Muscle of arm (tissue), 14 donors: ENCODE results near the gene DYNC2LI1. TPM values are rescaled to one million over a fixed set of nuclear protein-coding genes. Genes with fewer than 3 reads are reported as not detected.
"Not testable (repeated sequence)": the region's sequence is repeated elsewhere in the genome, so short reads cannot be mapped to it uniquely, and the experiment has no call there.

Source experiments
- DNase-seq: peaks from one replicate; pipeline ENCODE4 v3.0.0-alpha.2; 2013
- long read RNA-seq, 11 donors: transcript quantifications; one replicate each; lab custom pipeline, GENCODE V29; 2026
- polyA plus RNA-seq, 12 donors: library from polyadenylated mRNA; unstranded; fragments of 120-200 nt; gene quantifications; one replicate each; pipeline ENCODE4 v1.2.1, GENCODE V29; 2013; ENCODE audit not compliant: insufficient read length in 12 of 12

Gene DYNC2LI1
- polyA plus RNA-seq: 10 to 100 TPM in 11 of 12 donors, not detected in 1; 12.4 to 49.2 (median 22.3) TPM
- long read RNA-seq, donor 1, partial matches to known transcripts: 0 of 8 reads
- long read RNA-seq, donor 1, other reads (novel, unspliced or antisense): 0 of 8 reads
- long read RNA-seq, donor 2, partial matches to known transcripts: 0 of 5 reads
- long read RNA-seq, donor 2, other reads (novel, unspliced or antisense): 0 of 5 reads
- long read RNA-seq, donor 3, partial matches to known transcripts: 0 of 3 reads
- long read RNA-seq, donor 3, other reads (novel, unspliced or antisense): 0 of 3 reads
- long read RNA-seq, donor 4: 0 reads
- long read RNA-seq, donor 5, partial matches to known transcripts: 0 of 9 reads
- long read RNA-seq, donor 5, other reads (novel, unspliced or antisense): 0 of 9 reads
- long read RNA-seq, donor 6, partial matches to known transcripts: 0 of 4 reads
- long read RNA-seq, donor 6, other reads (novel, unspliced or antisense): 0 of 4 reads
- long read RNA-seq, donor 7, partial matches to known transcripts: 0 of 2 reads
- long read RNA-seq, donor 7, other reads (novel, unspliced or antisense): 0 of 2 reads
- long read RNA-seq, donor 8, partial matches to known transcripts: 0 of 3 reads
- long read RNA-seq, donor 8, other reads (novel, unspliced or antisense): 0 of 3 reads
- long read RNA-seq, donor 9, partial matches to known transcripts: 0 of 2 reads
- long read RNA-seq, donor 9, other reads (novel, unspliced or antisense): 0 of 2 reads
- long read RNA-seq, donor 10, partial matches to known transcripts: 0 of 4 reads
- long read RNA-seq, donor 10, other reads (novel, unspliced or antisense): 0 of 4 reads
- long read RNA-seq, donor 11, partial matches to known transcripts: 0 of 5 reads
- long read RNA-seq, donor 11, other reads (novel, unspliced or antisense): 0 of 5 reads

- peak; percentile 94 for DNase-seq
Measured at GRCh38 chr2:43773876-43774613, at the start of gene DYNC2LI1. DYNC2LI1 (plus strand) TSS chr2:43774039; CDS start chr2:43774139, 100 bp downstream.

GRCh38 chr2:43724728-43725526 is 48.9 kb upstream of the DYNC2LI1 start:
- DNase-seq: no peak

GRCh38 chr2:43725711-43726246 is 48.1 kb upstream of the DYNC2LI1 start:
- DNase-seq: no peak

- not testable (repeated sequence) for DNase-seq
Measured at GRCh38 chr2:43726961-43727633, 46.7 kb upstream of the DYNC2LI1 start.

- no peak for DNase-seq
Measured at GRCh38 chr2:43727634-43728014, 46.2 kb upstream of the DYNC2LI1 start.

- DNase-seq: no peak
Measured at GRCh38 chr2:43729491-43730174, 44.2 kb upstream of the DYNC2LI1 start.

GRCh38 chr2:43731211-43731610 is 42.6 kb upstream of the DYNC2LI1 start:
- no peak for DNase-seq

GRCh38 chr2:43736637-43737036 is 37.2 kb upstream of the DYNC2LI1 start:
- DNase-seq: no peak

- no peak for DNase-seq
Measured at GRCh38 chr2:43737097-43737854, 36.6 kb upstream of the DYNC2LI1 start.

- no peak for DNase-seq
Measured at GRCh38 chr2:43737855-43738254, 36.0 kb upstream of the DYNC2LI1 start.

- no peak for DNase-seq
Measured at GRCh38 chr2:43738257-43738656, 35.6 kb upstream of the DYNC2LI1 start.

- DNase-seq: no peak
Measured at GRCh38 chr2:43743706-43744105, 30.1 kb upstream of the DYNC2LI1 start.

GRCh38 chr2:43745457-43745856 is 28.4 kb upstream of the DYNC2LI1 start:
- DNase-seq: peak; percentile 61

- no peak for DNase-seq
Measured at GRCh38 chr2:43748333-43748732, 25.5 kb upstream of the DYNC2LI1 start.

- no peak for DNase-seq
Measured at GRCh38 chr2:43749583-43749982, 24.3 kb upstream of the DYNC2LI1 start.

GRCh38 chr2:43751476-43751990 is 22.3 kb upstream of the DYNC2LI1 start:
- DNase-seq: no peak

- DNase-seq: no peak
Measured at GRCh38 chr2:43752302-43752701, 21.5 kb upstream of the DYNC2LI1 start.

GRCh38 chr2:43754180-43754579 is 19.7 kb upstream of the DYNC2LI1 start:
- no peak for DNase-seq

GRCh38 chr2:43758739-43759138 is 15.1 kb upstream of the DYNC2LI1 start:
- no peak for DNase-seq
